ENCODE results near the gene PCBP3. TPM values are rescaled to one million over a fixed set of nuclear protein-coding genes. Genes with fewer than 3 reads are reported as not detected.
"Not testable (repeated sequence)": the region's sequence is repeated elsewhere in the genome, so short reads cannot be mapped to it uniquely, and the experiment has no call there.

Gene PCBP3
- total and polyA plus RNA-seq, 5 experiments from 2014 or later, result 0.47 to 2.3 (median 0.95) TPM; not detected in 1

GRCh38 chr21:45640001-45640887 is 3.3 kb upstream of the PCBP3 start:
- Mint-ChIP-seq H3K36me3 (no peaks in the 10 kb centered on the region), H3K27ac (peak overlapping the region in 4 of 10 donors; percentile 34 to 84 (median 41)), H3K9me3 (no peaks in the 10 kb centered on the region), H3K4me1 (peaks cover 0 to 33% (median 25%) of the 10 kb centered on the region in 4 donors), H3K27me3 (peaks cover 0 to 11% (median 9%) of the 10 kb centered on the region in 5 donors), H3K4me3 (peak overlapping the region in 9 of 10 donors; percentile 28 to 71 (median 57))
- ATAC-seq (no peak), DNase-seq (no peak)
- POLR2A ChIA-PET, result no interaction called here

DNA sequence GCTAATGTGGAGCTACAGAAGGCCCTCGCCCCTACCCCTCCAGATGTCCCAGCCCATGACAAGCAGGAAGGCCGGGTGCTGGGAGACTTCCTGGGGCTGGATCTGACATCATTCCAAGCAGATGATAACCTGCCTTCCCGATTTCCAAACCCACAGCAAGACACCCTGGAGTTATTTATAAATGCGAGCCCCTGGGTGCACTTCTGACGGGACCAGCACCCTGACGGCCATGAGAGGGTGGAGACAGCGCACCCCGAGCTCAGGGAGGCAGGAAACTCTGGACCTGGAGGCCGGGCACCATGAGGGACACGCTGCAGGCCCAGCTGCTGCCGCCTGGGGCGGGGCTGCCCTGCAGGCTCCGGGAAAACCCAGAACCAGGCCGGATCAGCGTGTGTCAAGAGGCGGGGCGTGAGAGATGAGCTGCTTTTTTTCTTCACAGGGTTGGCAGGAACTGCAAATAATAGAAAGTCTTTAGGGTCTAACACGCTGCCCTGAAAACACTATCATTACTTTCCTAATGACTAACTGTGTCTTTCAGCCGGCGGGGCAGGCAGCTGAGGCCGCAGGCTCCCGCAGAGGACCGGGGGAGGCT is 2.5 kb upstream of the PCBP3 start:
- Mint-ChIP-seq H3K4me3 (peak overlapping the region in 9 of 10 donors; percentile 28 to 71 (median 58)), H3K36me3 (no peaks in the 10 kb centered on the region), H3K9me3 (peaks cover 0 to 3% (median 0%) of the 10 kb centered on the region in 9 donors), H3K4me1 (peaks cover 3 to 38% (median 29%) of the 10 kb centered on the region in 4 donors), H3K27ac (peak overlapping the region in 3 of 10 donors; percentile 46 to 84 (median 84)), H3K27me3 (peaks cover 5 to 17% (median 15%) of the 10 kb centered on the region in 5 donors)
- ATAC-seq (no peak), DNase-seq (no peak)
- POLR2A ChIA-PET, result no interaction called here

- H3K9me3 Mint-ChIP-seq, result peaks cover 0 to 4% (median 0%) of the 10 kb centered on the region in 9 donors
- H3K36me3 Mint-ChIP-seq, result no peaks in the 10 kb centered on the region
- POLR2A ChIA-PET, result no interaction called here
Observed at GRCh38 chr21:45641480-45642035, 2.0 kb upstream of the PCBP3 start.

DNA sequence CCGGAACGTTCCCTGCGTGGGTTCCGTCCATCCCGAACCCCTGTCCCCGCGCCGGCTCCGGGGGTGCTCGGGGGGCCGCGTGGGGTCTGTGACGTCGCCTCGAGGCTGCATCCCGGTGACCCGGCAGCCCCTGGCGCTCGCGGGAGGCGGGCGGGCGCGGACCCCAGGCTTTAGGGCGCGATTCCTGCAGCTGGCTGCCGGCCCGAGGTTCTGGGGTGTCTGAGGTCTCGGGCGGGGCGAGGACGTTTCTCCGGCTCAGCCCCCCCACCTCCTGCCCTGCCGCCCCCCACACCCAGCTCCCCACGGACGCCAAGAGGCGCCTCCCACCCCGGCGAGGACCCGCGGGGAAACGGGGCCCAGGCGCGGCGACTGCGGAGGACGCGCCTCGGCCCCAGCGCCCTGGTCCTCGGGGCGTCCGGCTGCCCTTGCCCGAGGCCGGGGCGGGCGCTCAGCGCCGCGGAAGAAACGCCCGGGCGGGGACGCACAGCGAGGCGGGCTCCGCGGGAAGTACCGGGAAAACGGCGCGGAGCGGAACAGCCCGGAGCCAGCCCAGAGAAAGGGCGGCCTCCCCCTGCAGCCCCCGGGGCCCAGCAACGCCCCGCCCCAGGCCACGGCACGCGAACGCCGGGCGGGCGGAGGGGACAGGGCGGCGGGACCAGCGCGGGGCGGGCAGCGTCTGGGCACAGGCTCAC is 1.3 kb upstream of the PCBP3 start:
- POLR2A ChIA-PET, result no interaction called here
- Mint-ChIP-seq H3K4me1 (peaks cover 3 to 38% (median 29%) of the 10 kb centered on the region in 4 donors), H3K27me3 (peaks cover 5 to 26% (median 18%) of the 10 kb centered on the region in 5 donors), H3K36me3 (no peaks in the 10 kb centered on the region), H3K4me3 (peak overlapping the region in 2 of 10 donors; percentile 54 to 61), H3K9me3 (peaks cover 0 to 5% (median 2%) of the 10 kb centered on the region in 9 donors), H3K27ac (no peak overlapping the region)
- DNase-seq, result no peak
- ATAC-seq, result peak in 1 of 2 donors; percentile 27

More at GRCh38 chr21:45641480-45642035, 2.0 kb upstream of the PCBP3 start:
- ATAC-seq, result no peak
- Mint-ChIP-seq H3K27ac (peak overlapping the region in 3 of 10 donors; percentile 15 to 74 (median 71)), H3K4me3 (peak overlapping the region; percentile 34 to 72 (median 57)), H3K27me3 (peaks cover 5 to 19% (median 15%) of the 10 kb centered on the region in 5 donors), H3K4me1 (peaks cover 3 to 38% (median 29%) of the 10 kb centered on the region in 4 donors)
- DNase-seq, result no peak

DNA sequence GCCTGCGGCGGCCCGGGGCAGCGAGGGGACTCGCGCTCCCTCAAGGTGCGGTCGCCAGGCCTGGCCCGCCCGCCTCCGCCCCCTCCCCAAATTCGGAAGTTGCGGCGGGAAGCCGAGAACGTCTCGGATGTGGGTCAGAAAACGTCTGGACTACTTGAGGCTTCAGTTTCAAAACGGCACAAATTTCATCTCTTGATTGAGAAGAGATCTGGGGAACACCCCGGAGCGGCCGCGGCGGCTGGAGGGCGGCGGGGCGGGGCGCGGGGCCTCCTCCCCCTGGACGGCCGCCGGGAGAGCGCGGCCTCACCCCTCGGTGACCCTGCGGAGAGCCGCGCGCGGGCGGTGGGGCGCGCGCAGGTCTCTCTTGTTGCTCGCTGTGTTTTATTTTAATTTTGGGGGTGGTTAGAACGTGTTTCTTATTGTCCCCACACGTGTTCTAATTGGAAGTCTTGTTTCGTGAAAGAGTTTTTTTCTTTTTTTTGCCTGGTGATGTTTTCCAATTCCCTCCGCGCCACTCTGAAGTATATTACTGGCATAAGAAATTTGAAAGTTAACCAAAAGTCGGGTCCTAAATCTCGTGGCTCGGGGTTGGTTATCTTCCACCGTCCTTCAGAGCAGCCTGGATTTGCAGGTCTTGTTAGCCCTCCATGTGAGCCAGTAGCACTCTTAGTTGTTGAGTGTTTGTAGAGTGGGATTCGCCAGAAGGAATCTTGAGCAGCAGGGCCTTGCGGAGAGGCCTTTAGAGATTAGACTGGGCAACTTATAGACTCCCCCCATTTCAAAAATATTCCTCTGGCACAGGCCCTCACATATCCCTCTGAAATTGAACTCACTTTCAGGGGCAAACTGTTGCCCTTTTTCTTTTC is 749 bp downstream of the PCBP3 start:
- Mint-ChIP-seq H3K4me1 (peaks cover 3 to 33% (median 27%) of the 10 kb centered on the region in 4 donors), H3K4me3 (peak overlapping the region; percentile 58 to 86 (median 73)), H3K9me3 (peaks cover 0 to 13% (median 3%) of the 10 kb centered on the region in 9 donors), H3K27me3 (peaks cover 8 to 43% (median 27%) of the 10 kb centered on the region in 5 donors), H3K27ac (peak overlapping the region in 7 of 10 donors; percentile 3 to 63 (median 47)), H3K36me3 (peaks cover 0 to 4% (median 3%) of the 10 kb centered on the region in 3 donors)
- POLR2A ChIA-PET, result no interaction called here
- ATAC-seq (no peak), DNase-seq (peak in 2 of 10 donors; percentile 21 to 22)

- POLR2A ChIA-PET, result no interaction called here
- Mint-ChIP-seq H3K36me3 (peaks cover 0 to 4% (median 3%) of the 10 kb centered on the region in 3 donors), H3K27me3 (peaks cover 3 to 25% (median 18%) of the 10 kb centered on the region in 5 donors), H3K4me1 (no peaks in the 10 kb centered on the region), H3K27ac (no peak overlapping the region), H3K4me3 (no peak overlapping the region), H3K9me3 (peaks cover 0 to 12% (median 3%) of the 10 kb centered on the region in 9 donors)
- ATAC-seq (no peak), DNase-seq (no peak)
Observed at GRCh38 chr21:45651921-45652320, 8.4 kb downstream of the PCBP3 start.

GRCh38 chr21:45655124-45655523 is 11.6 kb downstream of the PCBP3 start:
- POLR2A ChIA-PET, result no interaction called here
- H3K4me3 Mint-ChIP-seq, result no peak overlapping the region
- ATAC-seq (no peak), DNase-seq (no peak)
- no peaks in the 10 kb centered on the region for H3K4me1 Mint-ChIP-seq
- H3K27ac Mint-ChIP-seq, result no peak overlapping the region
- peaks cover 0 to 15% (median 0%) of the 10 kb centered on the region in 5 donors for H3K27me3 Mint-ChIP-seq
- H3K9me3 Mint-ChIP-seq, result no peaks in the 10 kb centered on the region
- no peaks in the 10 kb centered on the region for H3K36me3 Mint-ChIP-seq

DNA sequence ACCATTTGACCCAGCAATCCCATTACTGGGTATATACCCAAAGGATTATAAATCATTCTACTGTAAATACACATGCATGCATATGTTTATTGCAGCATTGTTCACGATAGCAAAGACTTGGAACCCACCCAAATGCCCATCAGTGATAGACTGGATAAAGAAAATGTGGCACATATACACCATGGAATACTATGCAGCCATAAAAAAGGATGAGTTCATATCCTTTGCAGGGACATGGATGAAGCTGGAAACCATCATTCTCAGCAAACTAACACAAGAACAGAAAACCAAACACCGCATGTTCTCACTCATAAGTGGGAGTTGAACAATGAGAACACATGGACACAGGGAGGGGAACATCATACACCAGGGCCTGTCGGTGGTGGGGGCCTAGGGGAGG is 12.6 kb downstream of the PCBP3 start:
- H3K27me3 Mint-ChIP-seq, result peaks cover 0 to 15% (median 0%) of the 10 kb centered on the region in 5 donors
- H3K9me3 Mint-ChIP-seq, DNase-seq, H3K36me3 Mint-ChIP-seq, H3K27ac Mint-ChIP-seq, ATAC-seq, POLR2A ChIA-PET, H3K4me1 Mint-ChIP-seq, H3K4me3 Mint-ChIP-seq: not testable (repeated sequence)

DNA sequence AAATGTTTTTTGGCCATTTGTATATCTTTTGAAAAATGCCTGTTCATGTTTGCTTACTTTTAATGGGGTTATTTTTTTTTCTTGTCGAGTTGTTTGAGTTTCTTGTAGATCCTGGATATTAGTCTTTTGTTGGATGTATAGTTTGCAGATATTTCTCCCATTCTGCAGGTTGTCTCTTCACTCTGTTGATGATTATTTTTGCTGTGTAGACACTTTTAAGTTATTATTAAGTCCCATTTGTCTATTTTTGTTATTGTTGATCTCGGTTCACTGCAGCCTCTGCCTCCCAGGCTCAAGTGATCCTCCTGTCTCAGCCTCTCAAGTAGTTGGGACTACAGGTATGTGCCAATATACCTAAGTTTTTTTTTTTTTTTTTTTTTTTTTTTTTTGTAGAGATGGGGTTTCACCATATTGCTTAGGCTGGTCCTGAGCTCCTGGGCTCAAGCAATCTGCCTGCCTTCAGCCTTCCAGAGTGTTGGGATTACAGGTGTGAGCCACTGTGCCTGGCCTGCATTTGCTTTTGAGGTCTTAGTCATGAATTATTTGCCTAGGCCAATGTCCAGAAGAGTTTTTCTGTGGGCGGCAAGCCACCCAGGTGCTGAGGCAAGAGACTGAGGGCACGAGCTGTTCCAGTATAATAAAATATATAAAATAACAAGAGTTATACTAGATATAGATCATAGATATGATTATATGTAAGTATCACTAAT is 18.5 kb downstream of the PCBP3 start:
- Mint-ChIP-seq H3K27me3 (peaks cover 0 to 19% (median 2%) of the 10 kb centered on the region in 5 donors), H3K36me3 (peaks cover 3 to 12% (median 5%) of the 10 kb centered on the region in 3 donors), H3K9me3 (peaks cover 3 to 20% (median 16%) of the 10 kb centered on the region in 9 donors)
- not testable (repeated sequence) for H3K27ac Mint-ChIP-seq, ATAC-seq, H3K4me3 Mint-ChIP-seq, DNase-seq, H3K4me1 Mint-ChIP-seq
- POLR2A ChIA-PET, result interaction anchor here (0.7 kb wide), 1 partner anchor 38 kb away, joined by 4 read pairs; no protein-coding TSS in a partner anchor

GRCh38 chr21:45662623-45663245 is 19.2 kb downstream of the PCBP3 start:
- Mint-ChIP-seq H3K36me3 (peaks cover 4 to 18% (median 6%) of the 10 kb centered on the region in 3 donors), H3K9me3 (peaks cover 3 to 26% (median 22%) of the 10 kb centered on the region in 9 donors), H3K27me3 (peaks cover 0 to 20% (median 2%) of the 10 kb centered on the region in 5 donors)
- ATAC-seq, H3K27ac Mint-ChIP-seq, H3K4me3 Mint-ChIP-seq, DNase-seq, H3K4me1 Mint-ChIP-seq: not testable (repeated sequence)
- POLR2A ChIA-PET, result interaction anchor here (0.7 kb wide), 1 partner anchor 37 kb away, joined by 4 read pairs; no protein-coding TSS in a partner anchor

Data from naive thymus-derived CD8-positive, alpha-beta T cell (primary cell).